Measurements from ENCODE around the gene TMEM196. TPM values are rescaled to one million over a fixed set of nuclear protein-coding genes. Genes with fewer than 3 reads are reported as not detected.

TMEM196 gene
- total RNA-seq, 4 donors from 2014 or later: not detected

- Histone ChIP-seq H3K27me3 (no peaks in the 10 kb centered on the region), H3K4me1 (peaks cover 0 to 6% (median 0%) of the 10 kb centered on the region in 4 donors), H3K27ac (no peak overlapping the region), H3K36me3 (no peaks in the 10 kb centered on the region), H3K4me3 (no peak overlapping the region), H3K9me3 (no peaks in the 10 kb centered on the region)
- no peak for DNase-seq (ENCODE audit: low spot score in 2 of 2)
- WGBS, 2 donors: 33 to 39% methylated on average over 3 of the region's 3 CpGs
- no peak for TF ChIP-seq POLR2A (IDR thresholded peaks at IDR 0.05)
- TF ChIP-seq EP300 (IDR thresholded peaks at IDR 0.05): no peak
- TF ChIP-seq CTCF (IDR thresholded peaks at IDR 0.05): no peak
These were observed 10.8 kb downstream of the TMEM196 start for GRCh38 chr7:19762631-19763030.

GRCh38 chr7:19754521-19755116 is 18.8 kb downstream of the TMEM196 start:
- DNase-seq (ENCODE audit: low spot score in 2 of 2): no peak
- no peaks in the 10 kb centered on the region for H3K4me1 ChIP-seq
- H3K27me3 ChIP-seq: no peaks in the 10 kb centered on the region
- H3K27ac ChIP-seq: no peak overlapping the region
- H3K9me3 ChIP-seq: no peaks in the 10 kb centered on the region
- no peak overlapping the region for H3K4me3 ChIP-seq
- WGBS, 2 donors: 35 to 40% methylated on average over 6 of the region's 6 CpGs
- TF ChIP-seq POLR2A (IDR thresholded peaks at IDR 0.05) (no peak), CTCF (IDR thresholded peaks at IDR 0.05) (peak; percentile 36 to 70 (median 49))
- H3K36me3 ChIP-seq: no peaks in the 10 kb centered on the region

- Histone ChIP-seq H3K4me1 (no peaks in the 10 kb centered on the region), H3K27me3 (no peaks in the 10 kb centered on the region), H3K9me3 (no peaks in the 10 kb centered on the region), H3K27ac (no peak overlapping the region), H3K4me3 (no peak overlapping the region), H3K36me3 (no peaks in the 10 kb centered on the region)
- DNase-seq (ENCODE audit: low spot score in 2 of 2): no peak
- 54 to 61% methylated on average over 3 of the region's 3 CpGs for WGBS, 2 donors
- TF ChIP-seq CTCF (IDR thresholded peaks at IDR 0.05) (no peak), EP300 (IDR thresholded peaks at IDR 0.05) (no peak), POLR2A (IDR thresholded peaks at IDR 0.05) (no peak)
These were observed 21.4 kb downstream of the TMEM196 start for GRCh38 chr7:19752020-19752419.

- WGBS, 2 donors: 34 to 45% methylated on average over 4 of the region's 4 CpGs
- no peak for DNase-seq (ENCODE audit: low spot score in 2 of 2)
- H3K36me3 ChIP-seq: no peaks in the 10 kb centered on the region
- H3K9me3 ChIP-seq: no peaks in the 10 kb centered on the region
- H3K27me3 ChIP-seq: no peaks in the 10 kb centered on the region
- H3K4me1 ChIP-seq: no peaks in the 10 kb centered on the region
- TF ChIP-seq POLR2A (IDR thresholded peaks at IDR 0.05) (no peak), EP300 (IDR thresholded peaks at IDR 0.05) (no peak), CTCF (IDR thresholded peaks at IDR 0.05) (no peak)
- H3K4me3 ChIP-seq: no peak overlapping the region
- no peak overlapping the region for H3K27ac ChIP-seq
These were observed 23.8 kb downstream of the TMEM196 start for GRCh38 chr7:19749658-19750057.

- H3K27ac ChIP-seq: no peak overlapping the region
- 34% methylated on average over 4 of the region's 4 CpGs for WGBS, 2 donors
- no peaks in the 10 kb centered on the region for H3K27me3 ChIP-seq
- no peak overlapping the region for H3K4me3 ChIP-seq
- no peak for DNase-seq (ENCODE audit: low spot score in 2 of 2)
- H3K9me3 ChIP-seq: no peaks in the 10 kb centered on the region
- TF ChIP-seq POLR2A (IDR thresholded peaks at IDR 0.05): no peak
- no peak for TF ChIP-seq EP300 (IDR thresholded peaks at IDR 0.05)
- peak; percentile 42 to 60 (median 51) for TF ChIP-seq CTCF (IDR thresholded peaks at IDR 0.05)
- no peaks in the 10 kb centered on the region for H3K4me1 ChIP-seq
- no peaks in the 10 kb centered on the region for H3K36me3 ChIP-seq
These were observed 25.6 kb downstream of the TMEM196 start for GRCh38 chr7:19747740-19748339.
